HCT116 (cell line): Measurements from ENCODE around the gene SLC16A3. TPM values are rescaled to one million over a fixed set of nuclear protein-coding genes. Genes with fewer than 3 reads are reported as not detected.

ENCODE experiments used
- ATAC-seq: fragments of 200-7000 bp; cut with Tn5 transposase; 2 replicates; pipeline ENCODE4 v1.9.1; 2020; ENCODE audit warnings: mild to moderate bottlenecking, moderate library complexity
- BruUV-seq: library from RNA; stranded (reverse); fragments of 400-500 nt; replicated peaks from 2 replicates; lab custom pipeline; 2021; lab: Mats Ljungman, UMichigan
- CTCF ChIA-PET: fragments of 300-600 bp; sonication (Branson Sonifier 250); formaldehyde crosslinking; loops from one replicate; lab custom pipeline; 2021; ENCODE audit warnings: antibody characterized with exemption; lab: Charles Lee
- POLR2A ChIA-PET: fragments of 300-600, 350-600 bp; sonication (Branson Sonifier 250); formaldehyde crosslinking; loops from one replicate; lab custom pipeline; 2021; ENCODE audit warnings: antibody characterized with exemption; lab: Charles Lee
- RAD21 ChIA-PET, 2 experiments: fragments of 300-600 bp; sonication (Branson Sonifier 250); formaldehyde crosslinking; loops; one replicate each; lab custom pipeline; 2023; ENCODE audit warnings: low total read pairs in 2 of 2; ENCODE audit not compliant: uncharacterized antibody in 2 of 2, unreplicated experiment in 2 of 2, low non-redundant PET in 1 of 2; lab: Charles Lee
- DNase-seq: peaks from one replicate; pipeline ENCODE4 v3.0.0-alpha.2; 2010; ENCODE audit warnings: low read depth, low spot score
- H2AFZ ChIP-seq: fragments of 200-600 bp; shearing (Covaris generic), sonication (generic); 2 replicates; pipeline ENCODE4 v1.6.1; 2017; ENCODE audit warnings: low read depth, mixed run types, mixed read lengths, antibody characterized with exemption, low read length; ENCODE audit not compliant: poor library complexity, severe bottlenecking
- H3K27ac ChIP-seq: 2 replicates; pipeline ENCODE4 v1.5.1; 2012; ENCODE audit warnings: low read depth, low read length
- H3K27me3 ChIP-seq: fragments of 200-600 bp; sonication (generic); 2 replicates; pipeline ENCODE4 v1.6.1; 2016; ENCODE audit warnings: mixed run types, low read length, mixed read lengths; ENCODE audit not compliant: insufficient read depth
- H3K36me3 ChIP-seq, 2 experiments: fragments of 200-500 bp in 1 of 2; fragments of 200-600 bp in 1 of 2; sonication (Bioruptor generic) in 1 of 2; sonication (generic) in 1 of 2; 2 replicates each; pipeline versions ENCODE4 v1.5.1 to v1.6.1; 2014 to 2016; ENCODE audit warnings: low read length in 2 of 2, inconsistent platforms in 1 of 2, mixed read lengths in 1 of 2, mixed run types in 1 of 2; ENCODE audit not compliant: insufficient read depth in 2 of 2, control insufficient read depth in 1 of 2
- H3K4me1 ChIP-seq, 2 experiments: fragments of 200-600 bp in 1 of 2; sonication (generic) in 1 of 2; 2 replicates each; pipeline versions ENCODE4 v1.5.1 to v1.6.1; 2012 to 2017; ENCODE audit warnings: low read length in 2 of 2, inconsistent platforms in 1 of 2, mild to moderate bottlenecking in 1 of 2, mixed read lengths in 1 of 2, mixed run types in 1 of 2, moderate library complexity in 1 of 2; ENCODE audit not compliant: insufficient read depth in 2 of 2, control insufficient read depth in 1 of 2
- H3K4me2 ChIP-seq: fragments of 200-600 bp; sonication (generic); 2 replicates; pipeline ENCODE4 v1.6.1; 2017; ENCODE audit warnings: mixed run types, low read length, mixed read lengths
- H3K4me3 ChIP-seq, 2 experiments: fragments of 200-600 bp in 1 of 2; sonication (generic) in 1 of 2; replicated peaks in 1 of 2; 2 replicates each; pipeline ENCODE4 v1.5.1; 2011 to 2016; ENCODE audit warnings: low read length in 2 of 2, control low read depth in 1 of 2, low read depth in 1 of 2, mild to moderate bottlenecking in 1 of 2, mixed read lengths in 1 of 2, mixed run types in 1 of 2
- H3K79me2 ChIP-seq: fragments of 200-600 bp; sonication (generic); 2 replicates; pipeline ENCODE4 v1.6.1; 2017; ENCODE audit warnings: mild to moderate bottlenecking, mixed run types, low read length, moderate library complexity, mixed read lengths; ENCODE audit not compliant: insufficient read depth
- H3K9ac ChIP-seq: fragments of 200-600 bp; sonication (generic); 2 replicates; pipeline ENCODE4 v1.6.1; 2016; ENCODE audit warnings: low read length, mixed read lengths
- H3K9me2 ChIP-seq: fragments of 200-600 bp; sonication (generic), shearing (Covaris generic); 2 replicates; pipeline ENCODE4 v1.6.1; 2017; ENCODE audit warnings: mixed run types, mild to moderate bottlenecking, moderate library complexity; ENCODE audit not compliant: insufficient read depth
- H3K9me3 ChIP-seq, 2 experiments: fragments of 200-500 bp in 1 of 2; fragments of 200-600 bp in 1 of 2; sonication (Bioruptor generic) in 1 of 2; sonication (generic) in 1 of 2; 2 replicates each; pipeline ENCODE4 v1.6.1; 2014 to 2017; ENCODE audit warnings: low read length in 2 of 2, mixed read lengths in 2 of 2, inconsistent platforms in 1 of 2, low read depth in 1 of 2, mild to moderate bottlenecking in 1 of 2, mixed run types in 1 of 2, moderate library complexity in 1 of 2; ENCODE audit not compliant: control insufficient read depth in 1 of 2, insufficient read depth in 1 of 2
- H4K20me1 ChIP-seq: fragments of 200-600 bp; sonication (generic), shearing (Covaris generic); 2 replicates; pipeline ENCODE4 v1.6.1; 2017; ENCODE audit warnings: mixed run types, mild to moderate bottlenecking, moderate library complexity; ENCODE audit not compliant: insufficient read depth
- CEBPB ChIP-seq: IDR thresholded peaks from 2 replicates; pipeline ENCODE4 v1.6.1; 2012; ENCODE audit warnings: low read depth
- FOSL1 ChIP-seq: IDR thresholded peaks from 2 replicates; pipeline ENCODE4 v1.6.1; 2012; ENCODE audit warnings: low read depth
- RAD21 ChIP-seq: IDR thresholded peaks from 2 replicates; pipeline ENCODE4 v1.6.1; 2012; ENCODE audit warnings: low read depth, mild to moderate bottlenecking
- YY1 ChIP-seq: IDR thresholded peaks from 2 replicates; pipeline ENCODE4 v1.6.1; 2011; ENCODE audit warnings: low read length, low read depth, moderate library complexity, mild to moderate bottlenecking; ENCODE audit not compliant: insufficient replicate concordance; ENCODE audit errors: extremely low read depth
- ZFX ChIP-seq: fragments of 450-650 bp; IDR thresholded peaks from 2 replicates; pipeline ENCODE4 v1.6.1; 2017
- intact Hi-C: fragments of 100-400 bp; cut with micrococcal nuclease; formaldehyde crosslinking; loops from 2 replicates; pipeline ENCODE4 v1.10.0; 2022
- total RNA-seq: library from RNA; stranded (reverse); gene quantifications from one replicate; pipeline ENCODE4 v1.2.1, GENCODE V29; 2021; ENCODE audit not compliant: unreplicated experiment
- TF ChIP-seq, protein P1 (sequence below): IDR thresholded peaks from 2 replicates; pipeline ENCODE4 v1.6.1; 2011; ENCODE audit warnings: mild to moderate bottlenecking, low read length, moderate library complexity; ENCODE audit not compliant: insufficient replicate concordance; ENCODE audit errors: extremely low read depth
- TF ChIP-seq, protein P2 (sequence below): IDR thresholded peaks from 2 replicates; pipeline ENCODE4 v1.6.1; 2012; ENCODE audit warnings: low read depth

SLC16A3 gene
- total RNA-seq, 1 experiment from 2014 or later = 445 TPM

DNA sequence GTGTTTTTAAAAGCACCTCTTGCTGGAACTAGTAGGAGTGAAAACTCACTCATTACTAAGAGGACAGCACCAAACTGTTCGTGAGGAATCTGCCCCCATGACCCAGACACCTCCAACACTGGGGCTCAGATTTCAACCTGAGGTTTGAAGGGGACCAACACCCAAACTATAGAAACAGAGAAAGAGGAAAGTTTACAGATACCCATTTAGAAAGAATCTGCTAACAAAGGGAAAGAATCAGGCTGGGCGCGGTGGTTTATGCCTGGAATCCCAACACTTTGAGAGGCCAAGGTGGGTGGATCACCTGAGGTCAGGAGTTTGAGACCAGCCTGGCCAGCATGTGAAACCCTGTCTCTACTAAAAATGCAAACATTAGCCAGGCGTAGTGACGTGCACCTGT, 48.1 kb downstream of the SLC16A3 start:
- no peaks in the 10 kb centered on the region for H3K9me3 ChIP-seq
- DNase-seq (no peak), ATAC-seq (no peak)
- H3K4me3 ChIP-seq = no peak overlapping the region
- TF ChIP-seq, protein P1, sequence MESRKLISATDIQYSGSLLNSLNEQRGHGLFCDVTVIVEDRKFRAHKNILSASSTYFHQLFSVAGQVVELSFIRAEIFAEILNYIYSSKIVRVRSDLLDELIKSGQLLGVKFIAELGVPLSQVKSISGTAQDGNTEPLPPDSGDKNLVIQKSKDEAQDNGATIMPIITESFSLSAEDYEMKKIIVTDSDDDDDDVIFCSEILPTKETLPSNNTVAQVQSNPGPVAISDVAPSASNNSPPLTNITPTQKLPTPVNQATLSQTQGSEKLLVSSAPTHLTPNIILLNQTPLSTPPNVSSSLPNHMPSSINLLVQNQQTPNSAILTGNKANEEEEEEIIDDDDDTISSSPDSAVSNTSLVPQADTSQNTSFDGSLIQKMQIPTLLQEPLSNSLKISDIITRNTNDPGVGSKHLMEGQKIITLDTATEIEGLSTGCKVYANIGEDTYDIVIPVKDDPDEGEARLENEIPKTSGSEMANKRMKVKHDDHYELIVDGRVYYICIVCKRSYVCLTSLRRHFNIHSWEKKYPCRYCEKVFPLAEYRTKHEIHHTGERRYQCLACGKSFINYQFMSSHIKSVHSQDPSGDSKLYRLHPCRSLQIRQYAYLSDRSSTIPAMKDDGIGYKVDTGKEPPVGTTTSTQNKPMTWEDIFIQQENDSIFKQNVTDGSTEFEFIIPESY = no peak
- TF ChIP-seq RAD21 = no peak
- no peak for TF ChIP-seq CEBPB
- TF ChIP-seq, protein P2, sequence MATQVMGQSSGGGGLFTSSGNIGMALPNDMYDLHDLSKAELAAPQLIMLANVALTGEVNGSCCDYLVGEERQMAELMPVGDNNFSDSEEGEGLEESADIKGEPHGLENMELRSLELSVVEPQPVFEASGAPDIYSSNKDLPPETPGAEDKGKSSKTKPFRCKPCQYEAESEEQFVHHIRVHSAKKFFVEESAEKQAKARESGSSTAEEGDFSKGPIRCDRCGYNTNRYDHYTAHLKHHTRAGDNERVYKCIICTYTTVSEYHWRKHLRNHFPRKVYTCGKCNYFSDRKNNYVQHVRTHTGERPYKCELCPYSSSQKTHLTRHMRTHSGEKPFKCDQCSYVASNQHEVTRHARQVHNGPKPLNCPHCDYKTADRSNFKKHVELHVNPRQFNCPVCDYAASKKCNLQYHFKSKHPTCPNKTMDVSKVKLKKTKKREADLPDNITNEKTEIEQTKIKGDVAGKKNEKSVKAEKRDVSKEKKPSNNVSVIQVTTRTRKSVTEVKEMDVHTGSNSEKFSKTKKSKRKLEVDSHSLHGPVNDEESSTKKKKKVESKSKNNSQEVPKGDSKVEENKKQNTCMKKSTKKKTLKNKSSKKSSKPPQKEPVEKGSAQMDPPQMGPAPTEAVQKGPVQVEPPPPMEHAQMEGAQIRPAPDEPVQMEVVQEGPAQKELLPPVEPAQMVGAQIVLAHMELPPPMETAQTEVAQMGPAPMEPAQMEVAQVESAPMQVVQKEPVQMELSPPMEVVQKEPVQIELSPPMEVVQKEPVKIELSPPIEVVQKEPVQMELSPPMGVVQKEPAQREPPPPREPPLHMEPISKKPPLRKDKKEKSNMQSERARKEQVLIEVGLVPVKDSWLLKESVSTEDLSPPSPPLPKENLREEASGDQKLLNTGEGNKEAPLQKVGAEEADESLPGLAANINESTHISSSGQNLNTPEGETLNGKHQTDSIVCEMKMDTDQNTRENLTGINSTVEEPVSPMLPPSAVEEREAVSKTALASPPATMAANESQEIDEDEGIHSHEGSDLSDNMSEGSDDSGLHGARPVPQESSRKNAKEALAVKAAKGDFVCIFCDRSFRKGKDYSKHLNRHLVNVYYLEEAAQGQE = no peak
- no peak for TF ChIP-seq YY1
- TF ChIP-seq FOSL1 = no peak
- TF ChIP-seq ZFX = no peak
- no peak overlapping the region for H2AFZ ChIP-seq
- CTCF ChIA-PET = no interaction called here
- H3K4me2 ChIP-seq = 0 out of 2 replicates have a peak overlapping the region, but pooled peaks have one; percentile 3
- POLR2A ChIA-PET = no interaction called here
- H3K9ac ChIP-seq = 0 out of 2 replicates have a peak overlapping the region, but pooled peaks have one; percentile 2
- intact Hi-C loops = no loop called here
- peaks cover 17 to 41% of the 10 kb centered on the region in 2 experiments for H3K4me1 ChIP-seq
- no peaks in the 10 kb centered on the region; the same call in 1 of the 2 replicates for H4K20me1 ChIP-seq
- no peaks in the 10 kb centered on the region for H3K27me3 ChIP-seq
- BruUV-seq = no TSS peak
- peaks cover 12% of the 10 kb centered on the region for H3K79me2 ChIP-seq
- H3K9me2 ChIP-seq = no peaks in the 10 kb centered on the region
- H3K27ac ChIP-seq = no peak overlapping the region
- peaks cover 0 to 1% of the 10 kb centered on the region in 2 experiments; a peak in 2 of 4 replicates for H3K36me3 ChIP-seq
- RAD21 ChIA-PET = no interaction called here
